ENCODE data around the gene MRRF.

DNA sequence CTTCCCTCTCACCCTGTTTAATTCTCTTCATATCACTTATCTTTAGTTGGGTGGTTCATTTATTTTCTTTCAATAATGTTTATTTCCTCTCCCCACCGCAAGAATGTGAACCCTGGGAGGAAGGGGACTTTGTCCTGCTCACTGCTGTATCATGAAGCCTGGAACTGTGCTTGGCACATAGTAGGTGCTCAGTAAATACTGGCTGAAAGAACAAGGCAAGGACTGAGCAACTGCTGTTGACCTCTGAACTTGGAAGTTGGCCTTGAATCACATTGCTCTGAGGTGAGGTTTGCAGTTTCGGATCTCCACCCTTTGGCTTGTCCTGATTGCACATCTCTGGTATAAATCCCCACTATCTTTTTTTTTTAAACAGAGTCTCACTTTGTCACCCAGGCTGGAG, 84.1 kb downstream of the MRRF start:
- TF ChIP-seq, protein P1, sequence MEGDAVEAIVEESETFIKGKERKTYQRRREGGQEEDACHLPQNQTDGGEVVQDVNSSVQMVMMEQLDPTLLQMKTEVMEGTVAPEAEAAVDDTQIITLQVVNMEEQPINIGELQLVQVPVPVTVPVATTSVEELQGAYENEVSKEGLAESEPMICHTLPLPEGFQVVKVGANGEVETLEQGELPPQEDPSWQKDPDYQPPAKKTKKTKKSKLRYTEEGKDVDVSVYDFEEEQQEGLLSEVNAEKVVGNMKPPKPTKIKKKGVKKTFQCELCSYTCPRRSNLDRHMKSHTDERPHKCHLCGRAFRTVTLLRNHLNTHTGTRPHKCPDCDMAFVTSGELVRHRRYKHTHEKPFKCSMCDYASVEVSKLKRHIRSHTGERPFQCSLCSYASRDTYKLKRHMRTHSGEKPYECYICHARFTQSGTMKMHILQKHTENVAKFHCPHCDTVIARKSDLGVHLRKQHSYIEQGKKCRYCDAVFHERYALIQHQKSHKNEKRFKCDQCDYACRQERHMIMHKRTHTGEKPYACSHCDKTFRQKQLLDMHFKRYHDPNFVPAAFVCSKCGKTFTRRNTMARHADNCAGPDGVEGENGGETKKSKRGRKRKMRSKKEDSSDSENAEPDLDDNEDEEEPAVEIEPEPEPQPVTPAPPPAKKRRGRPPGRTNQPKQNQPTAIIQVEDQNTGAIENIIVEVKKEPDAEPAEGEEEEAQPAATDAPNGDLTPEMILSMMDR (IDR thresholded peaks at IDR 0.05) = no peak
- TF ChIP-seq POLR2A (IDR thresholded peaks at IDR 0.05) (no peak), POLR2AphosphoS5 (IDR thresholded peaks at IDR 0.05) (no peak)
